Skeletal muscle cell (primary cell): ENCODE measurements around the gene SKAP1.
"Not testable (repeated sequence)": the region's sequence is repeated elsewhere in the genome, so short reads cannot be mapped to it uniquely, and the experiment has no call there.

Experiments used
- DNase-seq: peaks from one replicate; pipeline ENCODE4 v3.0.0-alpha.2; 2010; ENCODE audit warnings: low read depth
- H3K4me3 ChIP-seq: 2 replicates; pipeline ENCODE4 v1.5.1; 2011; ENCODE audit warnings: low read depth, mild to moderate bottlenecking, control low read depth, low read length, moderate library complexity

The SKAP1 gene

GRCh38 chr17:48340916-48341315 lies 89.1 kb downstream of the SKAP1 start:
- no peak for DNase-seq
- H3K4me3 ChIP-seq: no peak overlapping the region

- no peak overlapping the region for H3K4me3 ChIP-seq
- DNase-seq: no peak
Observed at GRCh38 chr17:48338720-48339119, 91.3 kb downstream of the SKAP1 start.

- not testable (repeated sequence) for H3K4me3 ChIP-seq, DNase-seq
Observed at GRCh38 chr17:48337903-48338302, 92.1 kb downstream of the SKAP1 start.

- DNase-seq: no peak
- H3K4me3 ChIP-seq: no peak overlapping the region
Observed at GRCh38 chr17:48336986-48337385, 93.0 kb downstream of the SKAP1 start.

GRCh38 chr17:48335858-48336500 lies 94.0 kb downstream of the SKAP1 start:
- DNase-seq: no peak
- H3K4me3 ChIP-seq: no peak overlapping the region

- DNase-seq: no peak
- H3K4me3 ChIP-seq: no peak overlapping the region
Observed at GRCh38 chr17:48335146-48335784, 94.7 kb downstream of the SKAP1 start.

GRCh38 chr17:48333034-48333530 lies 96.9 kb downstream of the SKAP1 start:
- DNase-seq: no peak
- no peak overlapping the region for H3K4me3 ChIP-seq

GRCh38 chr17:48330887-48331286 lies 99.1 kb downstream of the SKAP1 start:
- no peak for DNase-seq
- H3K4me3 ChIP-seq: no peak overlapping the region

GRCh38 chr17:48330421-48330820 lies 99.6 kb downstream of the SKAP1 start:
- H3K4me3 ChIP-seq: no peak overlapping the region
- DNase-seq: no peak

- DNase-seq: no peak
- no peak overlapping the region for H3K4me3 ChIP-seq
Observed at GRCh38 chr17:48328457-48328856, 101.6 kb downstream of the SKAP1 start.

GRCh38 chr17:48326310-48326709 lies 103.7 kb downstream of the SKAP1 start:
- DNase-seq: no peak

GRCh38 chr17:48322060-48322459 lies 108.0 kb downstream of the SKAP1 start:
- no peak overlapping the region for H3K4me3 ChIP-seq
- DNase-seq: no peak

More at GRCh38 chr17:48326310-48326709, 103.7 kb downstream of the SKAP1 start:
- no peak overlapping the region for H3K4me3 ChIP-seq

- no peak for DNase-seq
- H3K4me3 ChIP-seq: no peak overlapping the region
Observed at GRCh38 chr17:48317732-48318131, 112.3 kb downstream of the SKAP1 start.

- no peak overlapping the region for H3K4me3 ChIP-seq
- DNase-seq: no peak
Observed at GRCh38 chr17:48314716-48315115, 115.3 kb downstream of the SKAP1 start.

- no peak for DNase-seq
Observed at GRCh38 chr17:48313096-48313755, 116.8 kb downstream of the SKAP1 start.

GRCh38 chr17:48311324-48311723 lies 118.7 kb downstream of the SKAP1 start:
- no peak overlapping the region for H3K4me3 ChIP-seq
- no peak for DNase-seq

More at GRCh38 chr17:48313096-48313755, 116.8 kb downstream of the SKAP1 start:
- no peak overlapping the region for H3K4me3 ChIP-seq

GRCh38 chr17:48310748-48311213 lies 119.2 kb downstream of the SKAP1 start:
- no peak overlapping the region for H3K4me3 ChIP-seq
- no peak for DNase-seq

GRCh38 chr17:48308581-48308980 lies 121.4 kb downstream of the SKAP1 start:
- no peak overlapping the region for H3K4me3 ChIP-seq
- no peak for DNase-seq

- DNase-seq: peak; percentile 13
Observed at GRCh38 chr17:48307814-48308411, 122.1 kb downstream of the SKAP1 start.

GRCh38 chr17:48307255-48307654 lies 122.8 kb downstream of the SKAP1 start:
- no peak for DNase-seq
- no peak overlapping the region for H3K4me3 ChIP-seq

More at GRCh38 chr17:48307814-48308411, 122.1 kb downstream of the SKAP1 start:
- H3K4me3 ChIP-seq: no peak overlapping the region
